PC-3 (cell line): Measurements from ENCODE around the gene AP4S1.

ENCODE experiments used
- CTCF ChIP-seq: fragments of 300-600 bp; sonication (generic); conservative IDR thresholded peaks from 2 replicates; pipeline ENCODE4 v1.5.1; 2017; ENCODE audit warnings: antibody characterized with exemption, low read depth, mild to moderate bottlenecking, low read length
- EZH2 ChIP-seq: fragments of 300-600 bp; sonication (generic); IDR thresholded peaks from one replicate; pipeline ENCODE4 v1.6.1; 2017; ENCODE audit warnings: antibody characterized with exemption, mild to moderate bottlenecking, low read length; ENCODE audit not compliant: unreplicated experiment
- EZH2phosphoT487 ChIP-seq: fragments of 300-600 bp; sonication (generic); IDR thresholded peaks from 2 replicates; pipeline ENCODE4 v1.6.1; 2018; ENCODE audit warnings: mild to moderate bottlenecking, antibody characterized with exemption, low read length, borderline replicate concordance

GRCh38 chr14:31003284-31003683, 22.2 kb upstream of the AP4S1 start:
- no peak for TF ChIP-seq EZH2
- no peak for TF ChIP-seq CTCF
- no peak for TF ChIP-seq EZH2phosphoT487
